Fibroblast of villous mesenchyme (primary cell): Measurements from ENCODE around the gene ADARB2. TPM values are rescaled to one million over a fixed set of nuclear protein-coding genes. Genes with fewer than 3 reads are reported as not detected.

Experiments used
- DNase-seq: peaks from one replicate; pipeline ENCODE4 v3.0.0-alpha.2; 2010; ENCODE audit warnings: low read depth
- H3K4me3 ChIP-seq: 2 replicates; pipeline ENCODE4 v1.5.1; 2011; ENCODE audit warnings: low read depth, mild to moderate bottlenecking, low read length
- CTCF ChIP-seq: IDR thresholded peaks from 2 replicates; pipeline ENCODE4 v1.5.1; 2012; ENCODE audit warnings: low read depth, mild to moderate bottlenecking, low read length; ENCODE audit not compliant: insufficient read depth
- total RNA-seq: library from RNA; depleted of rRNA; stranded (reverse); fragments of >200 nt; gene quantifications from 2 replicates; pipeline ENCODE4 v1.2.3, GENCODE V29; 2012

The ADARB2 gene
- total RNA-seq, 1 donor = not detected

- H3K4me3 ChIP-seq = no peak overlapping the region
- no peak for DNase-seq
- TF ChIP-seq CTCF = no peak
Observed at GRCh38 chr10:1292611-1293031, 444.7 kb downstream of the ADARB2 start.

- TF ChIP-seq CTCF = no peak
- no peak overlapping the region for H3K4me3 ChIP-seq
- no peak for DNase-seq
Observed at GRCh38 chr10:1291178-1292090, 445.9 kb downstream of the ADARB2 start.

GRCh38 chr10:1290071-1290471 is 447.3 kb downstream of the ADARB2 start:
- no peak overlapping the region for H3K4me3 ChIP-seq
- DNase-seq = no peak
- no peak for TF ChIP-seq CTCF

- DNase-seq = no peak
Observed at GRCh38 chr10:1289591-1289990, 447.7 kb downstream of the ADARB2 start.

GRCh38 chr10:1287971-1288401 is 449.3 kb downstream of the ADARB2 start:
- H3K4me3 ChIP-seq = no peak overlapping the region
- TF ChIP-seq CTCF = no peak
- DNase-seq = no peak

More at GRCh38 chr10:1289591-1289990, 447.7 kb downstream of the ADARB2 start:
- TF ChIP-seq CTCF = no peak
- no peak overlapping the region for H3K4me3 ChIP-seq

GRCh38 chr10:1287487-1287886 is 449.8 kb downstream of the ADARB2 start:
- no peak overlapping the region for H3K4me3 ChIP-seq
- no peak for DNase-seq
- TF ChIP-seq CTCF = no peak
